ENCODE data around the gene PDHB. TPM values are rescaled to one million over a fixed set of nuclear protein-coding genes. Genes with fewer than 3 reads are reported as not detected.

Gene PDHB
- total RNA-seq, 1 donor from 2014 or later: 55.9 TPM

DNA sequence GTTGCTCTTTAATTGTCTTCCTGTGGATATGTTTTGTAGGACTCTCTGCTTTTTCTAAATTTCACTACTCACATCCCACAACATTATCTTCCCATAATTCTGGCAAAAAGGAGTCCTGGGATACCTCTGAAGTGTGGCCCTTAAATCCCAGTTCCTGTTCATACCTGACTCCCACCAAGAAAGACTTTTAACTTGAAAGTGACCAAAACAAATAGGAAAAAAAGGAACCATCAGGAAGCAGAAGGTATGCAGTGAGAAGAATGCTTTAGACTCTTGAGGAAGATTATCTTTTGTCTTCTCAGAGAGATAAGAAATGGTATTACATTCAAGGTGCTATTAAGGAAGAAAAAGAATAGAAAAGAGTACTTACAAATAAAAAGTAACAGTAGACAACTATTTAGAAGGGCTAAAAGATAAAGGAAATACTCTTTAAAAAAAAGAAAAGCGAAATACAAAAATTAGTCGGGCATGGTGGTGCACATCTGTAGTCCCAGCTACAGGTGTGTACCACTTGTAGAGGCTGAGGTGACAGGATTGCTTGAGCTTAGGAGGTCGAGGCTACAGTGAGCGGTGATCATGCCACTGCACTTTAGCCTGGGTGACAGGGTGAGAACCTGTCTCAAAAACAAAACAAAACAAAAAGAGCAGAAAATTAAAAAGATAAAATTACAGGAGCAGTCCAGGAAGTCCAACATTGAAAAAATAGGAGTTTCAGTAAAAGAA lies 54.1 kb downstream of the PDHB start:
- DNase-seq (ENCODE audit: low spot score) (no peak), ATAC-seq (no peak)
- intact Hi-C loops (cut with DNase I): no loop called here

GRCh38 chr3:58377750-58378149 lies 55.9 kb downstream of the PDHB start:
- no peak for ATAC-seq
- DNase-seq (ENCODE audit: low spot score): no peak
- intact Hi-C loops (cut with DNase I): no loop called here

Other genes with a start within 250 kb of the PDHB start
- gene DNASE1L3, start 222.9 kb downstream of the PDHB start, total RNA-seq: 2.0 TPM
- gene ABHD6, start 196.0 kb downstream of the PDHB start, total RNA-seq: 14.0 TPM
- 12.5 TPM for gene RPP14, start 127.6 kb downstream of the PDHB start, total RNA-seq
- 12.9 TPM for gene HTD2, start 127.3 kb downstream of the PDHB start, total RNA-seq
- gene PXK, start 100.9 kb downstream of the PDHB start, total RNA-seq: 34.1 TPM
- 13.7 TPM for gene KCTD6, start 58.3 kb upstream of the PDHB start, total RNA-seq
- gene ACOX2, start 103.4 kb upstream of the PDHB start, total RNA-seq: 31.0 TPM
- gene FAM107A, start 143.6 kb upstream of the PDHB start, total RNA-seq: 38.3 TPM
- gene FAM3D, start 232.9 kb upstream of the PDHB start, total RNA-seq: not detected